ENCODE results near the gene SMAD2.
A peak's percentile ranks its signal among the peaks of the same experiment; 100 is the strongest.

Gene SMAD2

DNA sequence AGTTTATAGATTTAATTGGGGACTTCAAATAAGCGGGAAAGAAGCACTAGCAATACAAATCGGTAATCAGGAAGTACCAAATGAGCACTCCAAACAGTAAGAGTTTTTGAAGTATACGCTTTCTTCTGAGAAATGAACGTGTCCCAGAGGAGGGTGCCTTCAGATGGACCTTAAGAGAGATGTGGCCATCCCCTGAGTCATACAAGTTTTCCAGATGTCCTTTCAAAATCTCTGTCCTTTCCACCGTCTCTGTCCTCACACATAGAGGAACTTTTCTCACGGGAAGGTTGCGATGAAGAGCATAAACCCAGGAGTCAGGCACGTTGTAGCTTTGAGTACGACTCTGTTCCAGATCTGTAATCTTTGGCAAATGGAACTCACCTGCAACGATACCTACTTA, 1.7 kb upstream of the SMAD2 start:
- no peak for DNase-seq (ENCODE audit: low read depth in 2 of 2)

DNA sequence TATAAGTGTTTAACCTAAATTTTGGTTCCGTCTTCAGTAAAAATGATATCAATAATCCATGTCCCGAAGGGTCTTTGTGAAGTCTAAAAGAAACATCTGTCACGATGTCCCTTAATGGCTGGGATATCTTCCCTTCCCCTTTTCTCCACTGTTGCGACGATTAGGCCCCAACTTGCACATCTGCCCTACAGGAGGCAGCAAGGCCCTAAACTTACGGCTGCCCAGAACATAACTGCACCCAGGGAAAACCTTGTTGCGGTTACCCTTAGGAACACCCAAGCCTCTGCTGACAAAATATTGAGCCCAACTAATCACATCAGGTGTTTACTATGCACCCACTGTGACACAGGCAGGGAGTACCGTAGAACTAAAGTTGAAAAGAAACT, 1.3 kb upstream of the SMAD2 start:
- DNase-seq (ENCODE audit: low read depth in 2 of 2), result peak in 1 of 2 donors; percentile 15

DNA sequence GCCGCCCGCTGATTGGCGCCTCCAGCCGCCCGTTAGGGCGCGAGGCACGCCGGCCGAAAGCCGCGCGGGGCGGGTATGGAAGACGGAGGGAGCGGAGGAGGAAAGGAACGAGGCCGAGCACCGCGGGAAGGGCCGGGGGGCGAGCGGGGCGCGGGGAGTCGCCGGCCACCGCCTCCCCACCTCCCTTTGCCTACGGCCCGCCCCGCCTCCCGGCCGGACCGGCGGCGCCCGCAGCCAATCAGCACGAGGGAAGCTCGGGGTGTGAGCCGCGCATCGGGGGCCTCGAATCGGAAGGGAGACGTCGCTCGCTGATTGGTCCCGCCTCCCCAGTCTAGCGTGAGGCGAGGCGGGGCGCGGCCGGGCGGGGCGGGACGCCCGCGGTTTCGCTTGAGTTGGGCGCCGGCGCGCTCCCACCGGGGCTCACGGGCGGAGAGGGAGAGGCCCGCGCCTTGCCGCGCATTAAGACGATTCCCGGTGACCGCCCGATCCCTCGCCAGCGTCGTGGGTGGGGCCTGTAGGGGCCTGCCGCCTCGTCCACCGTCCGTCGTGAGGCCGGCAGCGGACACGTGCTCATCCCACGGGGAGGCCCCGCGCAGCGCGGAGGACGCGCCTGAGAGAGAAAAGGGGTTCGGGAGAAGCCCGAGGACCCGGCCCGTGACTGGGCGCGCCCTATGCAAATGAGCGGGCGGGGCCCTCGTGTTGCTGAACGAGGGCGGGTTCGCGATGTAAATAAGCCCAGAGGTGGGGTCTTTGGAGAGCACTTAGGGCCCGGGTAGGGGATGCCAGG, 665 bp upstream of the SMAD2 start:
- peak; percentile 91 to 93 for DNase-seq (ENCODE audit: low read depth in 2 of 2)

DNA sequence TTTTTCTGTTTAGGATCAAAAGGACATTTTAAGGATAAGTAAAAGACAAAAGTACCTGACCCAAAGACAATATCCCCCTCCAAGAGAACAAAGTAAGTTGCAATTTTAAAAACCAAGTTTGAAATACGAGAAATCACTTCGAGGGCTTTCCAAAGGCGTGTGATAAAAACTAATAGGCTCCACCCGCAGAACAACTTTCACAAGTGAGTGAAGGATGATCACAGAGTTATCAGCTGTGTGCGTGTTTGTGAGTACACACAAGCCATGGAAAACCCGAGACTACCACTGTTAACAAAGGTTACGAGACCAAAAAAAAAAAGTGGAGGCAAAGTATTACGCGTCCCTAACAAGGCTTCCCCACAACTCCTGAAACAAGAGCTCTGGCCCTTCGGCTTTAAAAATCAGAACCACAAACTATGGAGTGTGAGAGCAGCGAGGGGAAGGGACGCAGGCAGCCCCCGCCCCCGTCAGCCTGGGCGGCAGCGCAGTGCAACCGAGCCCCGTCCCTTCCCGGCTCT, 719 bp downstream of the SMAD2 start:
- no peak for DNase-seq (ENCODE audit: low read depth in 2 of 2)

DNA sequence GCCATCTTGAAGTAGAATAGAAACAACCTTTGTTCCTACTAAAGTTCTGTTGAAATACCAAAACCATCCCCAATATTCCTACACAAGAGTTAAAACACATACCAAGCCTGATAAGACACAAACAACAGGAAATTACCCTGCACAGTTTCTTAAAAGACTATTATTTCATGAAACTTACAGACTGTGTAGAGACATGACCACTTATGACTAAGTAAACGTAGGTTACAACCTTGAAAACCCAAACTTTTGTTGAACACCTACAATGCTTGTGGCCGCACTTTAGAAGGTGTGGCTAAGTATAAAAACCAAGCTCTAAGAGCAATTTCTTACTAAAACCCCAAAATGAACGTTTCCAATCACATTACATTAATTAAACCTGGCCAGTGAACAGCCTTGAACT, 2.0 kb downstream of the SMAD2 start:
- no peak for DNase-seq (ENCODE audit: low read depth in 2 of 2)

DNA sequence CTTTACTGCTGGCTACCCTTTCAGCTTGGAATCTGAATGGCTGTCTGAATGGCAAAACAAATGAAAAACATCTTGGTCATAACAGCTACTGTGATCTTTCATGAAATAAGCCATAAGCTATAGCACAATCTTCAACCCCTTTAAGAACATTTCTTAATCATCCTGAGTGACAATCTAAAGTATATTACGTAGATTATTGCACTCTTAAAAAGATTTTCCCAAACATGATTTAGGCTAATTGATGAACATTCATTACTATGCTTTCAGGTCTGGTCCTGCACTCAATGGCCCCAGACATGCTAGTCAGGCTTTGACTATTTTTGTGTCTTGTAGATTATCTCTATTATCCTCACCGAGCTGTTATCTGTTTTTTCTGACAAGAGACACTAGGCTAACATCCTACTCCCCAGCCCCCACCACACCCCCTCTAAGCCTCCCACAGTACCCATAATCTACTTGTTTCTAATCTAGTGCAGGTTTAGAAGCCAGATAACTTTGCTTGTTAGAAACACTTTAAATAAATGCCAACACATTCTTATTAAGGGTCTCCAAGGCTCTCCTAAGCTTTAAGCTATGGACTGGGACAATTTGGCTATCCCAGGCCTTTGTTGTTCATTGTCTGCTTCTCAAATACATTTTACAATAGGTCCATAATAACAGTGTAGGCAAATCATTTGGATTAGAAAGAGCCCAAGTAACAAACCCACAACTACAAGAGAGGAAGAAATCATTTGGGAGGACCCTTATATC, 4.2 kb downstream of the SMAD2 start:
- DNase-seq (ENCODE audit: low read depth in 2 of 2), result no peak

DNA sequence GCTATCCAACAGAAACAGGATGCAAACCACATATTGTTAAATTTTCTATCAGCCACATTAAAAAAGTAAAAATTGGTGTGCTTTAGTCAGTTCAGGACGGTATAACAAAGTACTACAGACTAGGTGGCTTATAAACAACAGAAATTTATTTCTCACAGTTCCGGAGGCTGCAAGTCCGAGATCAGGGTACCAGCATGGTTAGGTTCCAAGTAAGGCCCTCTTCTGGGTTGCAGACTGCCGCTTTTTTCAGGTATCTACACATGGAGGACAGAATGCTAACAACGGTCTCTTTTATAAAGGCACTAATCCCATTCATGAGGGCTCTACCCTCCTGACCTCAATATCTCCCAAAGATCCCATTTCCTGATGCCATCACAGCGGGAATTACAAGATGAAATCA, 10.5 kb downstream of the SMAD2 start:
- no peak for DNase-seq (ENCODE audit: low read depth in 2 of 2)

DNA sequence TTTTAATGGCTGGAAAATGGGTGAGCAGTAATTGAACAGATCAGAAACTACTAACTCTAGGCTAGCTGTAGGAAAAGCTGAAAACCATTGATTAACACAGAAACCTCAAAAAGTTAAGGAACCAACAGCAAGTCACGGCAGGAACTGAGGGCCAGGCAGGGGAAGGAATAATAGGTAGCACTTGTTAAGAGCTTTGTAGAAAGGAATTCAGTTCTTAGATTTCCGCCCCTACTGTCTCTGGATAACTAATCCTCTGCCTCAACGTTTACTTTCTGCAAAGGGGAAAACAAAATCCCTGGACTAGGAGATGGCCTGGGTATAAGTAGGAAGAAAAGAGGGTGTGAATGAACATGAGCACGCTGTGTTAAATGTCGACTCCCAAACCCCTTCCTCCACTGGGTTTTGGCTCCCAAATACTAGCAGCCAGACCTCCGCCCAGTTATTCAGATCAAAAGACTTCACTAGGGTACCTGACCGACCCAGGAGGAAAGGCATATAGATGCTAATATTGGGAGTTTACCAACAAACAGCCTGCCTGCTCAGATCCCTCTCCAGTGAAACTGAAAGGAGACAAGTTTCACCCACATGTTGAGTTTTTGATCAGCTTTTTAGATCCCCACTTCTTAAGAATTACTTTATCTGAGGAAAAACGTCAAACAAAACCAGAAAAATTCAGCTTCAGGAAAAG, 12.4 kb downstream of the SMAD2 start:
- no peak for DNase-seq (ENCODE audit: low read depth in 2 of 2)

DNA sequence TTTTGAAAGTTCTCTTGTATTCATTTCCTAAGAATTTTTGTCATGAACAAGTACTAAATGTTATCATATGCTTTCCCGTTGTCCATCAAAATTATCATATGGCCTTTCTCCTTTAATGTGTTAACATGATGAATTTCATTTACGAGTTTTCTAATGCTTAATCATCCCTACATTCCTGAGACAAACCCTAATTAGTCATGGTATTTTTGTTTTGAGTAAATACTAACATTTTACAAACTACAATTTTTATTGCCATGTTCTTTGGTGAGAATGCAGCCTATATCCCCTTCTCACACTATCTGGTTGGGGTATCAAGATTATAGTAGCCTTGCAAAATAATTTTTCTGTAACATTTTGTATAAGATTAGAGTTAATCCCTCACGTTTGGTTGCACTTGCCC, 14.5 kb downstream of the SMAD2 start:
- no peak for DNase-seq (ENCODE audit: low read depth in 2 of 2)

DNA sequence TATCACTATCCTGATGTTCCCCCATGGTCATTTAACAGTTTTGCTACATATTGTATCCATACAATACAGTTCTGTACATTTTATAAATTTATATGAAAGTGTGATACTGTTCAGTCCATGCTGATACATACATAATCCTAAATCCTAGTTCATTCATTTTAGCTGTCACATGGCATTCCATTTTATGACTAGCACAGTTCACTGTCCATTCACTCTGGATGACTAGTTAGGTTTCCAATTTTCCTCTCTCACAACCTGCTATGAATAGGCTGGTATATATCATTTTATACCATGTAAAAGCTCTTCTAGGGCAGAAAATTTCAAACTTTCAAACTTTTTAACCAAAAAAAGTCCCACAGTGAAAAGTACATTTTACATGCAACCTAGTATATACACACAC, 15.2 kb downstream of the SMAD2 start:
- DNase-seq (ENCODE audit: low read depth in 2 of 2), result no peak

DNA sequence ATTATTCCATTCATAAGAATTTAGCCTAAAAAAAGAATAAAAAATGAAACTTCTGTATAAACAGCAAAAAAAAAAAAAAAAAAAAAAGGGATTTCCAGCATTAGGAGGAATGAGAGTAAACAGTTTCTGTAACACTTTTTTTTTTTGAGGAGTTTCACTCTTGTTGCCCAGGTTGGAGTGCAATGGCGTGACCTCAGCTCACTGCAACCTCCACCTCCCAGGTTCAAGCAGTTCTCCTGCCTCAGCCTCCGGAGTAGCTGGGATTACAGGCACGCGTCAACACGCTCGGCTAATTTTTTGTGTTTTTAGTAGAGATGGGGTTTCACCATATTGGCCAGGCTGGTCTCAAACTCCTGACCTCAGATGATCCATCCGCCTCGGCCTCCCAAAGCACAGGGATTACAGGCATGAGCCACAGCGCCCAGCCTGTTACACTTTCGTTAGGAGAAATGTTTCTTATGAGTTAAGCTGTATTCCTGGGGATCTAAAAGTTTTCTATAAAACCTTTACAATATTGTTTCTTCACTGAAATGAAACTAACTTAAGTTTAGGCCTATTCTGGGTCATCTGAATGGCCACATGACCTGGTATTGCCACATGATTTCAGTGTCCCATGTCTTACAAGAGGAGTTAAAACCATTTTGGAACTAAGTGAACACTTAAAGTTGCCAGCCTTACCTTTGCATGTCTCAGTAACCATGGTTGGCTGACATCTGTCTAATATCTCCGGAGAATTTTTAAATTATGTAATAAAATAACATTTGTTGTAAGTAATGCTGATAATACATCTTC, 17.5 kb downstream of the SMAD2 start:
- no peak for DNase-seq (ENCODE audit: low read depth in 2 of 2)

DNA sequence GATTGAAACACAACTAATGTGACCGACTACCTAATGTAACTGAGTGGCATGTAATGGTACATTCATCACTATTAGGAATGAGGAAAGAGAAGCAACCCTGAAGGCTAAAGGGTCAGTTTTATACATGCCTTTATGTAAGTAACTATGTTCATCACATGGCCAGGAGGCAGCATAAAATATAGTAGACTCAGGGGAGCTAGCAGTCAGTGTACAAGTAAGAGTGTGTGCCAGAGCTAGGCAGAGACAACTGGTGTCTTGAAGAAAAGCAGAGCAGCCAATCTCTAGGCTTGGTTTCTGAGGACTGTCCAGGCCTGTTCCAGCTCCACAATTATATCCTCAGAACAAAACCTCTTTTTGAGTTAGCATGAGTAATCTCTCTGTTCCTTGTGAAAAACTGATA, 18.1 kb downstream of the SMAD2 start:
- DNase-seq (ENCODE audit: low read depth in 2 of 2), result no peak

DNA sequence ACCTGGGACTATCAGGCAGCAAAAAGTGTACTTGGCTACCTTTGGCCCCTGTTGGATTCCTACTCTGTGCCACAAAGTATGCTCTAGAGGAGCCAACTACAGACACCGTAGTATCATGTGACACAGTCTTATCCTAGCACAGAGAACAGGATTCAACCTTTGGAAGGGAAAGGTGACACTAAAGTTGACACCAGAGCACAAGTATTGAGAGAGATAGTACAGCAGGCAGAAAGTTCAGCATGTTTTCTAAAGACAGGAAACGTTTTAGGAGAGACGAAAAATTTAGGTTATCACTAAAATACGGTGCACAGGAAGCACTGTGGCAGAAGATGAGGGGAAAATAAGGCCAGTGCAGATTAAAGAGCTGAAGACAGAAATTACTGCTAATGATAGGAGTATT, 18.6 kb downstream of the SMAD2 start:
- no peak for DNase-seq (ENCODE audit: low read depth in 2 of 2)

DNA sequence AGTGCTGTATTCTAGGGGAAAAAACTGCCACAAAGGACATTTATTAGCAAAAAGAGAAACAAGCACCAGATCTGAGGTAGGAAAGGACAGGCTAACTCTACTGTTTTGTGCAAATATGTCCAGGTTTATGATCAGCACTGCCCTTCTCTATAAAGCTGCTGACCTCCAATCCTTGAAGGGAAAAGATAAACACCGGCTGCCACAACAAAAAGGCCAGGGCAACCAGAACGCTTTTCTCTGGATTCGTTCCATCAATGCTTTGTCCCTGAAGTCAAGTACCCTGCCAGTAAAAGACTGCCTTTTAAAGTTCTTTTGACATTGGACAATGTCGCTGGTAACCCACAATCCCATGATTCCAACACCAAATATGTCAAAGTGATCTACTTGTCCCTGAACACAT, 21.0 kb downstream of the SMAD2 start:
- DNase-seq (ENCODE audit: low read depth in 2 of 2), result no peak

DNA sequence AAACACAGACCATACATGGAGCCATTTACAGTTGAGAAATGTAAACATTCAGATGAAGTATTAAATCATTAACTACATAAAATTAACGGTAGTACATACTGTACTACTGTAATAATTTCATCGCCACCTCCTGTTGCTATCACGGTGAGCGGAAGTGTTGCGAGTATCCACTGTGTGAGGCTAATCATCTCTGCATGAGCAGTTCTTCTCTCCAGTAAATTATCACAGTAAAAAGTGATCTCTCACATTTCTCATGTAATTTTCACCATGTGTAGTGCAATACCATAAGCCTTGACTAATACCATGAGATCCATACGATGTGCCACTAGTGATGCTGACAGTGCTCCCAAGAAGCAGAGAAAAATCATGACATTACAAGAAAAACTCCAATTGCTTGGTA, 21.9 kb downstream of the SMAD2 start:
- no peak for DNase-seq (ENCODE audit: low read depth in 2 of 2)

DNA sequence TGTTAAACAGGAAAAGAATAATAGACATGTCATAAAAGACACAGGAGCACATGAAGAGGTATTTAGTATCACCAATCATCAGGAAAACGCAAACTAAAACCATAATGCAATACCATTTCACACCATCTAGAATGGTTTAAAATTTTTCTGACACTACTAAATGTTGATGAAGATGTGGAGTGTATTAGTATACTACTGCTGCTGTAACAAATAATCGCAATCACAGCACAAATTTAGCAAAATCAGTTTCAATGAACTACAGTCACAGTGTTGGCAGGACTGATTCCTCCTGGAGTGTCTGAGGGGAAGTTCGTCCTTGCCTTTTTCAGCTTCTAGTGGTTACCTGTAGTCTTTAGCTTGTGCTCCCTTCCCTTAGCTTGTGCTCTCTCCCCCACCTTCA, 24.1 kb downstream of the SMAD2 start:
- DNase-seq (ENCODE audit: low read depth in 2 of 2), result no peak

DNA sequence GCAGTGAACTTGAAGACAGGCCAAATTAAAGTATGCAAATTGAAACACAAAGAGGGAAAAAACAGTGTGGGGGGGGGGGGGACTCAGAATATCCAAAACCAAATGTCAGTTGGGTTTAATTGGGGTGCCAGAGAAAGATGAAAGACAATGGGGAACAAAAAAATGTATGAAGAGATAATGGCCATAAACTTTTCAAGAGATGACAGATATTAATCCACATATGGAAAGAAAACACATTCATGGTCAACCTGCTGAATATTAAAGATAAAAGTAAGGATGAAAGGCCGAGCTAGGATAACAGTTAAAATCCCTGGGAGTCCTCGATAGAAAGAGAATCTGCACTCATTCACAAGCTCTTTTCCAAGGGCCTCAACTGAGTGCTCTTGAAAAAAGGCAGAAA, 26.6 kb downstream of the SMAD2 start:
- DNase-seq (ENCODE audit: low read depth in 2 of 2), result no peak

DNA sequence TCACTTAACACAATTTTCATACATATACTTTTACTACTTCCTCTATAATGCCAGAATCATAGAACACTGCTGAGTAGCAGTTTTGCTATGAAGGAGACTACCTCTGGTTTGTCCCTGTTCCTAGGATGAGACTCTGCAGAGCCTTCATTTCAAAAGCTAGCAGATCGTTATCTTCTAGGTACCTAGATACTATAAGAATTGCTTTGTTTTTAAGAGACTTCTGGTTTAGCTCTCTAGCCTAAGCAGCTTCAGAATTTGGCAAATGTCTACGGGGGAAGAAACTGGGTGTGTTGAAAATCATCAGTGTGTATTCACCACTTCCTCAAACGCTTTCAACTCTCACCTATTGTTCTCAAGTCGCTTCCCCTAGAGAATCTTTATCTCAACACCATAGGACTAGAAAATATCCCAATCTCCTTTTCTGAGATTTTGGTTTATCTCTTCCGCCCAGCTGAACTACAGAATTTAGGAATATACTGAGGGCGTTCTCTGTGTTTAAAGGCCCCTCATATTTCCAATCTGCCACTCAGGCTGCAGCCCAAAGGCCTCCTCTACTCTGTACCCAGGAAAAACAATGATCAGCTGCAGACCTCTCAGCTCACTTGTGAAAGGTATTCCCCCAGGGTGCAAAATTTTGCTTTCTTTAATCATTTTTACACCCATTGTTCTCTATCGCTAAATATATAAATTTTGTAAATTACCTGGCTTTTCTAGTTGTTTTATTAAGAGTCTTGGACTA, 28.7 kb downstream of the SMAD2 start:
- no peak for DNase-seq (ENCODE audit: low read depth in 2 of 2)

DNA sequence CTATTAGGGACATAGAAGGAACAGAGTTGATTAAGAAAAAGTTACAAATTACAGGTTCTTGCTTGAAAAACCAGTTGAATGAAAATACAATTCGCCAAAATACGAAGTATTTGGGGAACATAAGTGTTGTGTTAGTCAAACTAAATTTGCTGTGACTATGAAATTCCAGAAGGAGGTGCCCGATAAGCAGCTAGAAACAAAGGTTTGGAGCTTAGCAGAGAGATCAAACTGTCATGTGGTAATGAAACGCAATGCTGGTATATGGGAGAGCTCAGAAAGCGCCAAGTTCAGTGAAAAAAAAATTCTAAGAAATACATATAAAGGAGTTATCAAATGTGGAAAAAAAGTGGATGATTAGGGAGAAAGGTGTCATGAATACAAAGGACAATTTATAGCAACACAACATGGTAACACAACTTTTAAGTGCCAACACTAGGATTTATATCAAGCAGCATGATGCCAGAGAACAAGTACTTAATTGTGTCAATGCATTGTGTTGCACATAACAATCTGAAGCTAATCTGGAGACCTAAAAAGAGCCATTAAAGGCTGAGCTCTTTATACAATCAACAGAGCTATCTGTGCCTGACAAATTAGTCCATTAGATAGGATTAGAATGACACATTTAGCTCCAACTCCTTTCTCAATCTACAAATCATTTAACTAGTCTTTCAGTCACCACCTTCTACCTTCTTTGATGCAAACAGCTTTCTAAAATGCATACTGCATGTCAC, 31.2 kb downstream of the SMAD2 start:
- DNase-seq (ENCODE audit: low read depth in 2 of 2), result no peak

DNA sequence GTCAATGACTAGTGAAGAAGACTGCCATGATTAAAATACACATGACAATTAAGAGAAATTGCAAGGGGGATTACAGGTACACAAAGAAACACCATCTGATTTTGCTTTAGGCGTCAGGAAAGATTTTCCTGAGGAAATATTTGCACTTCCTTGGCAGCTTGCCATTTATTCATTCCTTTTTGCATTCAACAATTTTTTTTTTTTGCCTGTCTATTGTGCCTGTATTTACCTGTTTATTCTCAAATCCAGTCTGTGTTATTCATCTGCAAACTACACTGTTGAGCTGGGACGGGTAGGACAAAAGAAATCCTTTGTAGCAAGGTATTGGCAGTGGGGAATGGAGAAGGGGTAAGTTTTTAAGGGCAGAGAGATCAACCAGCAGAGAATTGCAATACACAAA, 31.8 kb downstream of the SMAD2 start:
- no peak for DNase-seq (ENCODE audit: low read depth in 2 of 2)
